GM12878 (cell line): ENCODE results near the gene NTRK1.

ENCODE experiments used
- JUND ChIP-seq: IDR thresholded peaks from 2 replicates; pipeline ENCODE4 v1.6.1; 2012; ENCODE audit warnings: low read depth, mild to moderate bottlenecking, low read length, improper control_type of control experiment, moderate library complexity
- RCOR1 ChIP-seq: conservative IDR thresholded peaks from 2 replicates; pipeline ENCODE4 v1.6.1; 2012; ENCODE audit warnings: low read depth, low read length, improper control_type of control experiment

- no peak for TF ChIP-seq RCOR1
- no peak for TF ChIP-seq JUND
These were observed 52.5 kb downstream of the NTRK1 start for GRCh38 chr1:156912861-156913808.
